GM21576 (cell line): ENCODE results near the gene LCOR.
"Not testable (repeated sequence)": the region's sequence is repeated elsewhere in the genome, so short reads cannot be mapped to it uniquely, and the experiment has no call there.

Experiments
- ATAC-seq: cut with Tn5 transposase; IDR thresholded peaks from one replicate; pipeline ENCODE4 v1.9.1; 2021; ENCODE audit warnings: mild to moderate bottlenecking, moderate library complexity; ENCODE audit not compliant: unreplicated experiment

LCOR gene

DNA sequence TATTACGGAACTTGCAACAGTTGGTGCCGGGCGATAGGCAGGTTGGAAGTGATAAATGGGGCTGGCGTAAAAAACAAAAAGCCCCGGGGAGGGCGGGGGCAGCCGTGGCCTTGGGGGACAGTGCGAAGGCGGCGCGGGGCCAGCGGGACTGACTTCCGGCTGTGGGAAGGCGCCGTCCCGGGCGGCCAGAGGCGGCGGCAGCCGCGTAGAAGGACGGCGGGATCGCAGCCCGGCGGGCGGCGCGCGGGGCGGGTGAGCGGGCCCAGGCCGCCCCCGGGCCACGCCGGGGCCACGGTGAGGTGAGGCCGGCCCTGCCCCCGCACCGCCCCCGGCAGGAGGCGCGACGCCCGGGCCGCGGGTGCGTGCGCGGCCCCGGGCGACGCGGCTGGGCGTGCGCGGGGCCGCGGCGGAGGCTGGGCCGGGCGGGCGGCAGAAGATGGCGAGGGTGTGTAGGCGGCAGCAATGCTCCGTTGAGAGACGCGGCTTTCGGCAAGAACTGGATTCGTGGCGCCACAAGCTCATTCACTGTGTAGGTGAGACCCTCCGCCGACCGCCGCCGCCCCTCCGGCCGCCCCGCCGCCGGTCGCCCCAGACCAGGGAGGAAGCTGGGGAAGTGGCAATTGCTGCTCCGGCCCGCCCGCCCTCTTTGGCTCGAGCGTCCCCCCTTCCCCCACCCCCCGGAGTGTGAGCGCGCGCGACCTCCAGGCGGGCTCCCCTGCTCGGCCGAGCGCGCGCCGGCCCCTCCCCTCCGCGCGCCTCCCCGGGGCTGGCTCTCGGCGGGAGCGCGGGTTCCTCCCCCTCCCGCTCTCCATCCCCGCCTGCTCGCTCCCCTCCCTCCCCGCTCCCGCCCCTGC is at the start of gene LCOR:
TSS of gene LCOR (plus strand) at position 432 of the 854 bp plus-strand sequence. CDS start 116,760 bp downstream, outside the sequence.
- ATAC-seq, result peak; percentile 50

DNA sequence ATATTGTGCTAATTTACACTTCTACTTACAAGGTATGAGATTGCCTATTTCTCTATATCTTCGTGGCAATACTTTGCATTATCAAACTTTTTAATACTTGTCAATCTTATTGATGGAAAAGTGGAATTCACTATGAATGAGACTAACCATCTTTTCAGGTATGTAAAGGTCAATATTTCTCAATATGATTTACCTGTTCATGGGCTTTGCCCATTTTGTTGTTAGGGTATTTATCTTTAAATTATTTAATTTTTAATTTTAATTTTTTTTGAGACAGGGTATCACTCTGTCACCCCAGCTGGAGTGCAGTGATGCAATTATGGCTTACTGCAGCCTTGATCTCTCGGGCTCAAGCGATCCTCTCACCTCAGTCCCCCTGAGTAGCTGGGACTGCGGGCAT is 47.8 kb upstream of the LCOR start:
- ATAC-seq, result no peak

DNA sequence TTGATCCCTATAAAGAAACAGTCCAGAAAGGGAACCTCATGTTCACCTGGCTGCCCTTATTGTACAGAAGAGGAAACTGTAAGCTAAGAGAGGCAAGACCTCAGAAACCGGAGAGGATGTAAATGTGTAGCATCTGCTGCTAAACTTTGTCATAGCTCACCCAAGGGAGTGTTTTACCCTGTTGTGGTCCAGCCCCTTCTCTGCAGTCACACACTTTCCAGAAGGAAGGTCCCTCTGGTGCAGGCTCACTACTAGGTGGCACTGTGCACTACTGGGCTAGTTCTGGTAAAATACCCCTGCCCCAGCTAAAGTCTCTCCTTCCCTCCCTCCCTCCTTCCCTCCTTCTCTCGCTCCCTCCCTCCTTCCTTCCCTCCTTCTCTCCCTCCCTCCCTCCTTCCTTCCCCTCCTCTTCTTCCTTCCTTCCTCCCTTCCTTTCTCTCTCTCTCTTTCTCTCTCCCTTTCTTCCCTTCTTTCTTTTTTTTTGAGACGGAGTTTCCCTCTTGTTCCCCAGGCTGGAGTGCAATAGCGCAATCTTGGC is 42.5 kb upstream of the LCOR start:
- peak; percentile 78 for ATAC-seq

DNA sequence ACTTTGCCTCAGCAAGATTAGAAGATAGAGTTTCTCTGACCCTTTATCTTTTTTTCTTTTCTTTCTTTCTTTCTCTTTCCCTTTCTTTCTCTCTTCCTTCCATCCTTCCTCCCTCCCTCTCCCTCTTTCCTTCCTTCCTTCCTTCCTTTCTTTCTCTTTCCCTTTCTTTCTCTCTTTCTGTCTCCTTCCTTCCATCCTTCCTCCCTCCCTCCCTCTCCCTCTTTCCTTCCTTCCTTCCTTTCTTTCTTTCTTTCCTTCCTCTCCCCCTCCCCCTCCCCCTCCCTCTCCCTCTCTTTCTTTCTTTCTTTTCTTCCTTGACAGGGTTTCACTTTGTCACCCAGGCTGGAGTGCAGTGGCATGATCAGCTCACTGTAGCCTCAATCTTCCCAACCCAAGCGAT is 40.2 kb upstream of the LCOR start:
- no peak for ATAC-seq

DNA sequence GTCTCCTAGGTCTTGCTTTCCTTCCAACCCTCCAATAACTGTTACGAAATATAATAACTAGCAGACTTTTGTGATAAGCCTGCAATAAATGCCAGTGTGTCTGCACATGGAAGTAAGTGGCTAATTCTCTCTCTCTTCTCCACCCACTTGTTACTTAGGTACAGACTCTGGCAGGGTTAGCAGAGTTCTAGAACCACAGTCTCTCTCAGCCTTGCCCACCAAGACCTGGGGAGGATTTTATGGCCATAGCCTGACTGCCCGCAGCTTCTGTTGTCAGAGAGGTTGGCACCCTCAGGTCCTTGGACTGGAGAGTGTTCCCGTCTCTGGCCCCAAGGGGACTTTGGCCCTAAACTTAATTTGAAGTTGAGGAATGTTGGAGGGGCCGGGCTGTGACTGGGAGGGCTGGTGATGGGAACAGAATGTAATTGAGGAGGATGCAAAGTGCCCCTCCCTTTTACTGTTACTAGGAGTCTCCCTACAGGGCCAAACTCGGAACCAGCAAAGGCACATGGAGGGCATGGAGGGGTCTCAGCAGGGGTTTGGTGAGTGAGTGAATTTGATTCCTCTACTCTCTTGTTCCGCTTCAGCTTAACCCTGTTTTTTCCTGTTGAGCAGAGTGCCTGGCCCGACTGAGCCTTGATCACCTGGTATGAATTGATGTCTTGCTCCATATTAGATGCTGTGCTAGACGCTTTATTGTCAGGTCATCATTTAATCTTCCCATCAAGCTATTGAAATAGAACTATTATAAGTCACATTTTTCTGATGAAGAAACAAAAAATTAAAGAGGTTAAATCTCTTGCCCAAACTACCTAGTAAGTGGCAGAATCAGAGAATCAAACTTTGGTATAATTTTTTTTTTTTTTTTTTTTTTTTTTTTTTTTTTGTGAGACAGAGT is 37.0 kb upstream of the LCOR start:
- ATAC-seq, result no peak

DNA sequence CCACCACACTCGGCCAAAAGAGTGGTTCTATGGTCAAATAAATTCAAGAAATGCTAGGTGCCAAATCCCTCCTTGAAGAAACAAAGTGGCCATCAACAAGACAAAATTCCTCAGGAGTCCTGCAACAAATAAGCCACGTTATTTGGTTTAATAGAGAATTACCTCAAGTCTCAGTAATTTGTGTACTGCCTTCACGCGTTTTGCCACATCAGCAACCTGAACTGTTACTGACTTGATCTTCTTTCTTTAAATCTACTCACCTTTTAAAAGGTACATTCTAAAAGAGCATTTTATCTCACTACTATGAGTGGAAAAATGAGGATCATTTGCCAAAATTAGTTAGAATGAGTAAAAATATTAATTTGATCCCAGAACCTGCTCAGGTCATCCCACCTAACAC is 34.6 kb upstream of the LCOR start:
- no peak for ATAC-seq

DNA sequence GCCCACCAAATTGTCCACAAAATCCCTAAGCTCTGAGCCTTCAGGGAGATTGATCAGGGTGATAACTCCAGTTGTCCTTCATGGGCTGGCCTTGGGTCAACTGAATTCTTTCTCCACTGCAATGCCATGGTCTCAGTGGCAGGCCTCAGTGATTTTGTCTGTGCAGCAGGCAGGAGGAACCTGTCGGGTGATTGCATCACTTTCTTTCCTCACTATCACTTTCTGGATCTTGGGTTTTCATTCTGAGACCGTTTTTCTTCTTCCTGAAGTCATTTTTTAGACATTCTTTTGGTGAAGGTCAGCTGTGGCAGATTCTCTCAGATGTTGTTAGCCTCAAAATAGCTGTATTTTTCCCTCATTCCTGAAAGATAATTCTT is 28.8 kb upstream of the LCOR start:
- no peak for ATAC-seq

DNA sequence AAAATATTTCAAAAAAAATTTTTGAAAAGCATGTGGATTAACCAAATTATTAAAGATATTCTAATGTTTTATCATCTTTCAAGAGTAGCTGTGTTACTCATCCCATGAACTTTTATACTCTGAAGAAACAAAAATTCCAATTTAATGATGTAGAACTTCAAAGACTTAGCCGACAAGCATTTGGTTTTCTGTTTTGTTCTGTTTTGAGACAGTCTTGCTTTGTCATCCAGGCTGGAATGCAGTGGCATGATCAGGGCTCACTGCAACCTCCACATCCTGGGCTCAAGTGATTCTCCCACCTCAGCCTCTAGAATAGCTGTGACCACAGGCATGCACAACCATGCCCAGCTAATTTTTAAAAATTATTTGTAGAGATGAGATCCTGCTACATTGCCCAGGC is 17.8 kb upstream of the LCOR start:
- no peak for ATAC-seq

DNA sequence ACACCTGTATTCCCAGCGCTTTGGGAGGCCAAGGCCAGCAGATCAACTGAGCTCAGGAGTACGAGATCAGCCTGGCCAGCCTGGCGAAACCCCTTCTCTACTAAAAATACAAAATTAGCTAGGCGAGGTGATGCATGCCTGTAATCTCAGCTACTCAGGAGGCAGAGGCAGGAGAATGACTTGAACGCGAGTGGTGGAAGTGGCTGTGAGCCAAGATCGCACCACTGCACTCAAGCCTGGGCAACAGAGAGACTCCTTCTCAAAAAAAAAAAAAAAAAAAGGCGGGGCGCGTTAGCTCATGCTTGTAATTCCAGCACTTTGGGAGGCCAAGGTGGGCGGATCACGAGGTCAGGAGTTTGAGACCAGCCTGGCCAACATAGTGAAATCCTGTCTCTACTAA is 13.1 kb upstream of the LCOR start:
- ATAC-seq, result not testable (repeated sequence)

DNA sequence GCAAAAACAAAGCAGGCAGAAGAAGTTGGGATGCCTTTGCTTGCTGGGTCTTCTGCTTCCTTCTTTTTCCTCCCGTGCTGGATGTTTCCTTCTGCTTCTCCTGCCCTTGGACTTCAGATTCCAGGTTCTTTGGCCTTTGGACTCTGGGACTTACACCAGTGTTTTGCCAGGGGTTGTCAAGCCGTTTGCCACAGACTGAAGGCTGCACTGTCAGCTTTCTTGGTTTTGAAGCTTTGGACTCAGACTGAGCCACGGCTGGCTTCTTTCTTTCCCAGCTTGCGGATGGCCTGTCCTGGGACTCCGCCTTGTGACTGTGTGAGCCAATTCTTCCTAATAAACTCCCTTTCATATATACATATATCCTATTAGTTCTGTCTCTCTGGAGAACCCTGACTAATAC is 11.3 kb upstream of the LCOR start:
- no peak for ATAC-seq

DNA sequence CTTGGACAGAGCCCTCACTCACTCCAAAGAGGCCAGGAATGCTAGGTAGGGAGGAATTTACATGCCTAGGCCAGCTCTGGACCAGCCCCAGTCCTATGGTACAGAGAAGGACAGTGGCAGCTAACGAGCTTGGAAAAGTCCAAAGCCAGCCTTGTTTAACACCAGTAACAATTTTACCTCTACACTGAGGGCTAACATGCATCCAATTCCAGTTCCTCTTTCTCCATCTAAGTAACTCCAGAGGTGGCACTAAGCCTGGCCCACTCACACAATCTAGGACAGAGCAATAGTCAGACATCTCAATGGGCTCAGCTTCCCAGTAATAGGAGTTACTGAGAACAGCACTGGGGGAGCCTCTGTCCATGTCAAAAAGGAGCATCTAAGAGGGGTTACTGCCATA is 5.7 kb upstream of the LCOR start:
- ATAC-seq, result no peak

DNA sequence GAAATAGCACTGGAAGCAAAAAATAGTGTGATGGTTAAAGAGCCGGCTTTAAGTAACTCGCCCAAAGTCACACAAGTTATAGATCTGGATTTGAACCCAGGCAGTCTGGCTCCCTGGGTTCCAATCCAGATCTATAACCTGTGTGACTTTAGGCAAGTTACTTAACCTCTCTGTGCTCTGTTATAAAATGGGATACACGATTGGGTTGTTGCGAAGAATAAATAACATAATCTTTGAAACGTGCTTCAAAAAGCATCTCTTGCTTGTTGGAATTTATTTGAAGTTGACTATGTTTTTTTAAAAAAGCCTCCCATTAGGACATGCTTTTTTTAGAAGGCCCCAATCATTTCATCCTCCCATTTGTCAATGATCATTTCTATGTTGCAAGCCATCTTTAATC is 3.5 kb upstream of the LCOR start:
- ATAC-seq, result no peak

DNA sequence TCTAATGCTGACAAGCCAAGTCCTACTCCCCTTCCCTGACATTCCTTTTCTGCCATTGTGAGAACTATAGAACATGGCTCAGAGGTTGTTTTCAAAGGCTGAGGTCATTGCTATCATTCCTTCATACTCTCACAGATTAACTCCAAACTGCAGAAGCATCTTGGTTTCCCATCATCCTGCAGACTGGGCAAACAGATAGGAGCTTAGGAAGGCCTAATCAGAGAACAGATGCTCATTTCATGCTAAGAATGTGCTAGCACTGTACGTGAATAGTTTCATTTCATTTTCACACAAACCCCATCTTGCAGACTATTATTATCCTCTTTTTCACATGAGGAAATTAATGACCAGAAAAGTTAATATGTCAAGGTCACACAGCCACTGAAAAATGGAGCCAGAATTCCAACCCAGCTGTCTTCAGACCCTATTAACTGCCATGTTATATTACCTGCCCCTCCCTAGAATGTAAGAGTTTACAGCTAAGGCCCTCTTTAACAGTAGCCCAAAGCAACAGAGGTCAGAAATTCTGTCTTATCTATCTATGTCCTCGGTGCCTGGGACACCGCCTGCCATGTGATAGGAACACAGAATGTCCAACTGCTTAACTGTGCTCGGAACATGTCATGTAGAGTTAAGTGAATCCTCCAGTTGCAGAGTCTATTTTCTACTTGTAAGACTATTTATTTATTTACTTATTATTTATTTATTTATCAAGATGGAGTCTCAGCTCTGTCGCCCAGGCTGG is 2.9 kb upstream of the LCOR start:
- ATAC-seq, result no peak

DNA sequence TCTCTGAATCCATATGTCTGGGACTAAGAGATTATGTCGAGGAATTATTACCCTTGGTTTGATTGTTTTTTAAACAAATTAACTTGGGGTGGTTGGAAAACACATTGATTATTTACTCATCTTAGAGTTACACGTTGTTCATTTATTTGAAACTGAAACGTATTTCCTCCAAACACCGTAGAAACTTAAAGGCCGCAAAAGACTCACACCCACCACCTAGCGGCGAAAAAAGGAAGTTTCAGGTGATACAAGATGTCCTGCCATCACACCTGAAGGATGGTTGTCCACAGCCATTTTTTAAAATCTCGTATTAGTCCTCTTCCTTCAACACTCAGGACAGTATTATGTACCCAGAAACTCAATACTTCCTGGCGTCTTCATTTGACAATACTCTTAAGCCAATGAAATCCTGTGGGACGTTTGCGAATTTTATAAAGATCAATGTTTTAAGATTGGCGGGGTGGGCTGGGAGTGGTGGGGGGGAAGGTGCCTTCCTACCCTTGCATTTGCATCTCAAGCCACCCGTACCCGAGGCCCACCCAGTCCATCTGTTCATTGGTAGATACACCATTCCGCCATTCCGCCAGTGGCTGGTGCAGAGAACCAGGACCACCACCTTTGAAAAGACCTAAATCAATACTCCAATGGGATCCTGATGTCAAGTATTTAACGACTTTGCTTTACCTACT is 1.4 kb upstream of the LCOR start:
- no peak for ATAC-seq

DNA sequence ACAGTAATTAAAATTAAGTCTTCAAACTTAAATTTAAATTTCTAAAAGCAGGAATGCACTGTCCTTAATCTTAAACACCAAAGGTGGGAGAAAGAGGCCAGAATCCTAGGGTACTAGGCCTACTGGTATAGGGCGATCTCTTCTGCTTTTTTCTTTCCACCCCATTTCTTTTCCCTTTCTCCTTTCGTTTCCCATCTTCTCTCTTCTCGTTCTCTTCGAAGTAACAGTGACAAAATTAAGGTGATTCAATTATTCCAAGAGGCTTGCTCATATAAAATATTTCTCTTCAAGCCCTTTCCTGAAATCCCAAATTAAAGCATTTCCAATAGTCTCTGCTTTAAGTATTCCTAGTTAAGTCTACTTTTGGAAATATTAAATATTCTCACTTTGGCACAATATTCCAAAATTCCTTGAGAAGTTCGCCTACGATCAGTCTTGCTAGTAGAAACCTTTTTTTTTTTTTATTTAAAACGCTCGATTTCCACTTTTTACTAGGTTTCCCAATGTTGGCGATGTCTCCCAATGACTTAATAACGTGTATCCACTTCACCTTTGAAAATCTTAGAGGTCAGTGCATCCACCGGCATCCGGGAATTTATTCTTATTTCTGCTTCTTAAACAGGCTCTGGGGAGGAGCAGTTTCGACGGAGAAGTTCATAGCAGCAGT is 765 bp upstream of the LCOR start:
- ATAC-seq, result no peak

DNA sequence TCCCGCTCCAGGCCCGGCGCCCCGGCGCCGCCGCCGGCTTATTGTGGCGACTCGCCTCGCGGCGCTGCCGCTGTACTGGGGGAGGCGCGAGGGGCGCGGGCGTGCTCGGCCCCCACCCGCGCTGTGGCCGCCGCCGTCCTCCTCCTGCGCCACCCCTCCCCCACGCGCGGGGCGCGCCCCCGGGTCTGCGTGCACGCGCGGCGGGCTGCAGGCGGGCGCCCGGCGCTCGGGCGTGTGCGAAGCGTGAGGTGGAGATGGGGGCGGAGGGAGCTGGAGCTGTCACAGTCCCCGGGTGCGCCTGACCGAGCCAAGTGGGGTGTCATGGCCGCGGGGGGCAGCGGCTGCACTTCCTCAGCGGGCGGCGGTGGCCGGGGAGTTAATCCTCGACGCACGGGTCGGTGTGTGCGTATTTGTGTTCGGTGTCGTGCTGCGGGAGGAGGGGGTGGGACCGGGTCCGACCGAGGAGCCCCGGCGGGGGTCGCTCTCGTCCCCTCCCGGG is 672 bp downstream of the LCOR start:
- ATAC-seq, result peak; percentile 41

DNA sequence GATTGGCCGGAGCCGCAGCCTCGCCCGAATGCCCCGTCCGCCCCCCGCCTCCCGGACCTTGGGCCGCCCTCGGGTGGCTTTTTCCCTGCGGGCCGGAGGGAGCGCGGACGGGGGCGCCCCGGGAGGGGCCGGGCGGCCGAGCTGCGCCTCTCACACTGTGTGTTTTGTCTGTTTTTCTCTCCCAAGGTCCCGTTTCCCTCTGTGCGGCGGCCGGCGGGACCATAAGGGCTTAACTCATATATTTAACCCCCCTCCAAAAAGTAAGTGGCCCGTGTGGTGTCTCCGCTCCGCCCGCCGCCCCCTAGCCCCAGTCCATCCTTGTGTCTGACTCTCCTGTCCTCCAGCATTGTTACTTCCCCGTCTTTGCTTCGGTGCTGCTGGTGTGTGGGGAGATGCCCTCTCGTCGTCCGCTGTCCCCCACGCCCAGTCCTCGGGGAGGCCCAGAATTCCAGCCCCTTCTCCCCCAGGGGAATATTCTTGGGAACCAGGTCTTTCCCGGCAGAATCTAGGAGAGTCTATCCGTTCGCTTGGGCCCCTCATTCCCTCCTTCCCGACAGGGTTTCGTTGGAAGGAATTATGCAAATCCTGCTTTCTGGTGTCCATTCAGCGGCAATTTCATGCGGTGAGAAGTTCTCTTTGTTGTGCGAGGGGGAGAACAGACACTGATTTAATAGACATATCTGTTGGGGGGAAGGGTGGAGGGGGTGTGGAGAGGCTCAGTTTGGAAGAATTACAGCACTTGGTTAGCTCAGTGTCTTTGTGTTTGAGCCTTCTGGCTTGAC is 1.3 kb downstream of the LCOR start:
- peak; percentile 2 for ATAC-seq

DNA sequence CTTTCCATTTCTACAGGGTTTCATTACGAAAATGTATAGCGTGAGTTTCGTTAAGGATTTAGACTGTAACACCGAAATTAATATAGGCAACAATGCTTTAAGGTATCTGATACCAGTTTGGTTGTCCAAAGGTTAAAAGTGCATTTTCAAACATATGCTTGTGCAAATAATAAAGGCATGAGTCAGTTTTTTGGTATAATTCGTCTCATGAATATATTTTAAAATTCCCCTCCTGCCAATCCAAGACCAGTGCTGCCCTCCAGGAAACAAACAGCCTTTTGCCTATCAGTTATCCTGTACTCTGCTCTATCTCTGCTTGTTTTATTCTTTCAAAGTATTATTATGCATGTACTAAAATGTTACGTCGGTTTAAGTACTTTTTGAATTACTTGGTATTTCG is 2.0 kb downstream of the LCOR start:
- no peak for ATAC-seq

DNA sequence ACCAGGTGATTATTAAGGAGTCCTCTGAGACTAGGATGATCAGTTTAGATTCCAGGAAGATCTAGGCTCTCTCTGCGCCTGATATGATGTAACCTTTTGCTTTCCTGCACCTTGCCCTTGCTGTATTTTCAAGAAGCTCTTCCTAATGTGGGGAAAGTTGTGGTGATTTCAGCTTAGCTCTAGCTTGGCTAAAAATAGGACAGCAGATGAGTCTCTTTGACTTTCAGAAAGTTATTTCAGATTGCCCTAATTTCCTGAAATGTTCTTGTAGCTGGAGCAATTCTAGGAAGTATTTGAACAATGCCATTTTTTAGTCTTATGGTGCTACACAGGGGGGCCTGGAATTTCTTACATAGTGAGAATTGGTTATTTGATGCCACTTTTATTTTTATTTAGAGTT is 3.8 kb downstream of the LCOR start:
- no peak for ATAC-seq
